Left ventricle myocardium inferior (tissue), 1 donor: ENCODE results near the gene TMEM121B. TPM values are rescaled to one million over a fixed set of nuclear protein-coding genes. Genes with fewer than 3 reads are reported as not detected.
"Not testable (repeated sequence)": the region's sequence is repeated elsewhere in the genome, so short reads cannot be mapped to it uniquely, and the experiment has no call there.

Source experiments
- DNase-seq: peaks from one replicate; pipeline ENCODE4 v3.0.0-alpha.2; 2020
- H3K27ac ChIP-seq: fragments of 200-600 bp; replicated peaks from 2 replicates; pipeline ENCODE4 v1.8.0; 2021
- H3K27me3 ChIP-seq: fragments of 200-600 bp; 2 replicates; pipeline ENCODE4 v1.8.0; 2021; ENCODE audit warnings: low read depth
- H3K36me3 ChIP-seq: fragments of 200-600 bp; 2 replicates; pipeline ENCODE4 v1.8.0; 2021
- H3K4me1 ChIP-seq: fragments of 200-600 bp; 2 replicates; pipeline ENCODE4 v1.8.0; 2021
- H3K4me3 ChIP-seq: fragments of 200-600 bp; 2 replicates; pipeline ENCODE4 v1.8.0; 2021; ENCODE audit warnings: mild to moderate bottlenecking, moderate library complexity
- H3K9me3 ChIP-seq: fragments of 200-600 bp; replicated peaks from 2 replicates; pipeline ENCODE4 v1.8.0; 2021
- CTCF ChIP-seq: fragments of 200-600 bp; IDR thresholded peaks from 2 replicates; pipeline ENCODE4 v1.8.0; 2021; ENCODE audit warnings: antibody characterized with exemption, mild to moderate bottlenecking, borderline replicate concordance
- intact Hi-C: fragments of 100-400 bp; cut with micrococcal nuclease; formaldehyde crosslinking; loops from one replicate; pipeline ENCODE4 v1.11.0; 2022
- total RNA-seq: library from RNA; stranded (reverse); fragmentation: NEBNext Ultra II Directional; extraction: Animal tissue kit (Norgen Biotek cat#: 25700); gene quantifications from one replicate; pipeline ENCODE4 v1.2.1, GENCODE V29; 2021
- donor health status: DM: no; HTN: yes; CAD: no; lungs with severe emphysema.

TMEM121B gene
- total RNA-seq, 1 donor from 2014 or later: 1.5 TPM

GRCh38 chr22:17152971-17153370 is 31.8 kb upstream of the TMEM121B start:
- Histone ChIP-seq H3K36me3 (peaks cover 13% of the 10 kb centered on the region), H3K9me3 (no peaks in the 10 kb centered on the region), H3K4me3 (no peak overlapping the region), H3K4me1 (peaks cover 71% of the 10 kb centered on the region), H3K27ac (no peak overlapping the region), H3K27me3 (no peaks in the 10 kb centered on the region)
- TF ChIP-seq CTCF: no peak
- intact Hi-C loops: no loop called here
- DNase-seq: no peak

- TF ChIP-seq CTCF: no peak
- DNase-seq: no peak
- intact Hi-C loops: no loop called here
Observed at GRCh38 chr22:17152340-17152739, 31.2 kb upstream of the TMEM121B start.

GRCh38 chr22:17149076-17149815 is 28.1 kb upstream of the TMEM121B start:
- peaks cover 44% of the 10 kb centered on the region for H3K4me1 ChIP-seq
- TF ChIP-seq CTCF: no peak
- H3K4me3 ChIP-seq: no peak overlapping the region
- DNase-seq: no peak
- no peaks in the 10 kb centered on the region for H3K27me3 ChIP-seq
- H3K27ac ChIP-seq: no peak overlapping the region
- H3K36me3 ChIP-seq: peaks cover 33% of the 10 kb centered on the region
- intact Hi-C loops: loop anchor here (10.0 kb wide), 1 partner anchor 54 kb away; no protein-coding TSS in a partner anchor
- no peaks in the 10 kb centered on the region for H3K9me3 ChIP-seq

More at GRCh38 chr22:17152340-17152739, 31.2 kb upstream of the TMEM121B start:
- Histone ChIP-seq H3K4me3 (no peak overlapping the region), H3K36me3 (peaks cover 19% of the 10 kb centered on the region), H3K27me3 (no peaks in the 10 kb centered on the region), H3K9me3 (no peaks in the 10 kb centered on the region), H3K27ac (no peak overlapping the region), H3K4me1 (peaks cover 65% of the 10 kb centered on the region)

- H3K4me3 ChIP-seq, H3K27ac ChIP-seq, H3K27me3 ChIP-seq, DNase-seq, H3K9me3 ChIP-seq: not testable (repeated sequence)
- Histone ChIP-seq H3K36me3 (peaks cover 51% of the 10 kb centered on the region), H3K4me1 (peaks cover 30% of the 10 kb centered on the region)
- intact Hi-C loops: loop anchor here (10.0 kb wide), 1 partner anchor 53 kb away; no protein-coding TSS in a partner anchor
Observed at GRCh38 chr22:17147458-17147857, 26.3 kb upstream of the TMEM121B start.

- Histone ChIP-seq H3K4me1 (peaks cover 34% of the 10 kb centered on the region), H3K27me3 (no peaks in the 10 kb centered on the region), H3K9me3 (no peaks in the 10 kb centered on the region), H3K4me3 (no peak overlapping the region), H3K36me3 (peaks cover 71% of the 10 kb centered on the region), H3K27ac (no peak overlapping the region)
- intact Hi-C loops: loop anchor here (10.0 kb wide), 1 partner anchor 50 kb away; no protein-coding TSS in a partner anchor
- TF ChIP-seq CTCF: no peak
- no peak for DNase-seq
Observed at GRCh38 chr22:17145021-17145680, 24.0 kb upstream of the TMEM121B start.

- Histone ChIP-seq H3K9me3 (no peaks in the 10 kb centered on the region), H3K36me3 (peaks cover 64% of the 10 kb centered on the region), H3K4me3 (no peak overlapping the region), H3K4me1 (peaks cover 35% of the 10 kb centered on the region), H3K27me3 (no peaks in the 10 kb centered on the region), H3K27ac (no peak overlapping the region)
- intact Hi-C loops: loop anchor here (10.0 kb wide), 1 partner anchor 49 kb away; no protein-coding TSS in a partner anchor
- DNase-seq: no peak
- TF ChIP-seq CTCF: no peak
Observed at GRCh38 chr22:17143826-17144225, 22.7 kb upstream of the TMEM121B start.
